ENCODE measurements around the gene TAX1BP1.

Gene TAX1BP1

GRCh38 chr7:27871866-27872265, 131.9 kb downstream of the TAX1BP1 start:
- H3K56ac ChIP-seq (ENCODE audit: low read length): no peak overlapping the region
- no peaks in the 10 kb centered on the region for H3K36me3 ChIP-seq (ENCODE audit: control insufficient read depth, insufficient read depth, low read length)
- no CpG with 5 or more reads among the region's 6 CpGs for WGBS (ENCODE audit: extremely low coverage, insufficient coverage, low lambda C conversion rate)
- H2BK120ac ChIP-seq (ENCODE audit: low read depth, low read length): no peak overlapping the region
- no peak overlapping the region for H2BK15ac ChIP-seq (replicated peaks; ENCODE audit: low read depth)
- no peaks in the 10 kb centered on the region for H3K27me3 ChIP-seq (ENCODE audit: insufficient read depth, low read length, poor library complexity)
- no peaks in the 10 kb centered on the region for H3K79me2 ChIP-seq (ENCODE audit: control insufficient read depth, insufficient read depth, low read length)
- H3K23ac ChIP-seq (ENCODE audit: low read length): no peak overlapping the region
- H3K4me3 ChIP-seq (ENCODE audit: low read length): no peak overlapping the region
- H3K4me1 ChIP-seq (ENCODE audit: control insufficient read depth, low read depth, low read length): peaks cover 2% of the 10 kb centered on the region
- H2AK5ac ChIP-seq (ENCODE audit: low read length): no peak overlapping the region
- DNase-seq: no peak
- H4K8ac ChIP-seq (ENCODE audit: low read depth, low read length): no peak overlapping the region
- no peak overlapping the region for H2BK5ac ChIP-seq (ENCODE audit: low read length)
- no peak overlapping the region for H3K18ac ChIP-seq (ENCODE audit: low read length)
- H3K4ac ChIP-seq (ENCODE audit: low read depth, low read length): no peak overlapping the region
- no peaks in the 10 kb centered on the region for H3K79me1 ChIP-seq (ENCODE audit: low read length)
- H3K9ac ChIP-seq (ENCODE audit: low read length): no peak overlapping the region
- no peak overlapping the region for H3K4me2 ChIP-seq (ENCODE audit: low read length)
- H3K27ac ChIP-seq (ENCODE audit: low read depth, low read length): no peak overlapping the region
- no peak overlapping the region for H4K5ac ChIP-seq (ENCODE audit: low read length)

GRCh38 chr7:27872356-27873275, 132.7 kb downstream of the TAX1BP1 start:
- no peak overlapping the region for H3K56ac ChIP-seq (ENCODE audit: low read length)
- H3K79me1 ChIP-seq (ENCODE audit: low read length): no peaks in the 10 kb centered on the region
- H2BK5ac ChIP-seq (ENCODE audit: low read length): no peak overlapping the region
- no peaks in the 10 kb centered on the region for H3K27me3 ChIP-seq (ENCODE audit: insufficient read depth, low read length, poor library complexity)
- no peak overlapping the region for H3K4ac ChIP-seq (ENCODE audit: low read depth, low read length)
- WGBS (ENCODE audit: extremely low coverage, insufficient coverage, low lambda C conversion rate): no CpG with 5 or more reads among the region's 17 CpGs
- DNase-seq: no peak
- no peak overlapping the region for H3K27ac ChIP-seq (ENCODE audit: low read depth, low read length)
- H3K18ac ChIP-seq (ENCODE audit: low read length): no peak overlapping the region
- no peaks in the 10 kb centered on the region for H3K79me2 ChIP-seq (ENCODE audit: control insufficient read depth, insufficient read depth, low read length)
- no peak overlapping the region for H4K8ac ChIP-seq (ENCODE audit: low read depth, low read length)
- H2BK120ac ChIP-seq (ENCODE audit: low read depth, low read length): no peak overlapping the region
- no peak overlapping the region for H3K4me2 ChIP-seq (ENCODE audit: low read length)
- no peak overlapping the region for H3K9ac ChIP-seq (ENCODE audit: low read length)
- H2AK5ac ChIP-seq (ENCODE audit: low read length): no peak overlapping the region
- H3K36me3 ChIP-seq (ENCODE audit: control insufficient read depth, insufficient read depth, low read length): no peaks in the 10 kb centered on the region
- peaks cover 2% of the 10 kb centered on the region for H3K4me1 ChIP-seq (ENCODE audit: control insufficient read depth, low read depth, low read length)
- H2BK15ac ChIP-seq (replicated peaks; ENCODE audit: low read depth): no peak overlapping the region
- no peak overlapping the region for H4K5ac ChIP-seq (ENCODE audit: low read length)
- H3K4me3 ChIP-seq (ENCODE audit: low read length): no peak overlapping the region
- no peak overlapping the region for H3K23ac ChIP-seq (ENCODE audit: low read length)

DNA sequence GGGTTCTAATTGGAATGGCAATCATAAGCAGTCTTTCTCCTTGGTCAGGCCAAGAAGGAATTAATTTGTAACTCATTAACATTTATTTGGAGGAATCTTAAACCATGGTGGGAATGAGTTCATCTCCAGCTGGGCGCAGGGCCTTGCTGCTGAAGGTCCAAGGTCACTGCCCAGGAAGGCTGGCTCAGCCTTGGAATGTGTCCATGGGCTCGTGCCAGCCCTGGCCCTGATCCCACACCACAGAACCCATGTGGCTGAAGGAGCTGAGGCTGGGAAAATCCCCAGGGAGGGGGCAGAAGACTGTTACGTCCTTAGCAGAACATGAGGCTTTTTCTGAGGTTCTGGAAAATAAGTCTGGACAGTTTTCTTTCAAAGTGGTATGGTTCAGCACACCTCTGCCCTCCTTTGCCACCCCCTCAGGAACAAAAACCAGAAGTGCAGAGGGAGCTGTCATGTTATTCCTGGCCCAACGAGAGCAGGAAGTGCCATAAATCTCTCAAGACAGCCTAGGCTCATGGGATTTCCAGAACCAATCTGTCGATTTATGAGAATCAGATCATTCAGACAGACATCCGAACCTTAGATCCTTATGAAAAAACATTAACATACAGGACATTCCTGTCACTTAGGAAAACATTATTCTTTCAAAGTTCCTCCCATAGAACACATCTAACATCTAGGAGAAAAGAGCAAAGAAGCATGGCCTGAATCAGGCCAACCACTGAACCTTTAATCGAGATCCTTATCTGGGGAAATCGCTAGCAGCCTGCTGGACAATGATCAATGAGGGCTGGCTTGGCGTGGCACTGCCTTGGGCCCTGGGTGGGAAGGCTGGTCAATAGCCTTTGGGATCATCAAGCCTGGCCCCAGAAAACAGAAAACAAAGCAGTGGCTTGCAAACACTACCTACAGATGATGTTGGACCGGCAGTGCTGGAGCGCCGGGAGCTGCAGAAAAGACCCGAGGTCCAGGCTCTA, 134.3 kb downstream of the TAX1BP1 start:
- Histone ChIP-seq H4K5ac (ENCODE audit: low read length) (no peak overlapping the region), H3K27me3 (ENCODE audit: insufficient read depth, low read length, poor library complexity) (no peaks in the 10 kb centered on the region), H3K79me2 (ENCODE audit: control insufficient read depth, insufficient read depth, low read length) (no peaks in the 10 kb centered on the region), H2BK5ac (ENCODE audit: low read length) (no peak overlapping the region), H3K23ac (ENCODE audit: low read length) (no peak overlapping the region), H3K18ac (ENCODE audit: low read length) (no peak overlapping the region), H2BK120ac (ENCODE audit: low read depth, low read length) (no peak overlapping the region), H3K4ac (ENCODE audit: low read depth, low read length) (no peak overlapping the region), H3K56ac (ENCODE audit: low read length) (no peak overlapping the region), H3K4me1 (ENCODE audit: control insufficient read depth, low read depth, low read length) (no peaks in the 10 kb centered on the region), H3K27ac (ENCODE audit: low read depth, low read length) (no peak overlapping the region), H3K4me2 (ENCODE audit: low read length) (no peak overlapping the region), H2AK5ac (ENCODE audit: low read length) (no peak overlapping the region), H3K79me1 (ENCODE audit: low read length) (no peaks in the 10 kb centered on the region), H4K8ac (ENCODE audit: low read depth, low read length) (no peak overlapping the region), H3K9ac (ENCODE audit: low read length) (no peak overlapping the region), H3K36me3 (ENCODE audit: control insufficient read depth, insufficient read depth, low read length) (no peaks in the 10 kb centered on the region), H2BK15ac (replicated peaks; ENCODE audit: low read depth) (no peak overlapping the region), H3K4me3 (ENCODE audit: low read length) (no peak overlapping the region)
- no CpG with 5 or more reads among the region's 13 CpGs for WGBS (ENCODE audit: extremely low coverage, insufficient coverage, low lambda C conversion rate)
- DNase-seq: no peak

DNA sequence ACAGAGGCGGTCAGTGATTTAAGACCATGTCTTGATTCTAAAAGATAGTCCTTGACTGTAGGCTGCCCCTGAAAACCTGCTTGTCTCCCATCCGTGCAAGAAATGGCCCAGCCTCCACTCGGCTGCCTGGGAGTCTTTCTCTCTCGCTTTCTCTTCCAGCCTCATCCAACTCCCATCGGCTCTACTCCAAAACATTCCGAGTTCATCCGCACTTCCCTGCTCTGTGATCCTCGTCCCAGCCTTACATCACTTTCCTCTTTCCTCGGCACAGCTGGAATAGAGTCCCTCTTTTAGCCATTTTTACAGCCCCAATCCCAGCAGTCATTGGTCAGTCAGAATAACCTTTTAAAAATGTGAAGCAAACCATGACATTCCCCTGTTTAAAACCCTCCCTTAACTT, 135.1 kb downstream of the TAX1BP1 start:
- H3K27ac ChIP-seq (ENCODE audit: low read depth, low read length): no peak overlapping the region
- H4K5ac ChIP-seq (ENCODE audit: low read length): no peak overlapping the region
- H2BK120ac ChIP-seq (ENCODE audit: low read depth, low read length): no peak overlapping the region
- WGBS (ENCODE audit: extremely low coverage, insufficient coverage, low lambda C conversion rate): no CpG with 5 or more reads among the region's 9 CpGs
- no peak overlapping the region for H3K4me2 ChIP-seq (ENCODE audit: low read length)
- H3K4me3 ChIP-seq (ENCODE audit: low read length): no peak overlapping the region
- H3K9ac ChIP-seq (ENCODE audit: low read length): no peak overlapping the region
- H3K36me3 ChIP-seq (ENCODE audit: control insufficient read depth, insufficient read depth, low read length): no peaks in the 10 kb centered on the region
- H3K79me1 ChIP-seq (ENCODE audit: low read length): no peaks in the 10 kb centered on the region
- H2BK5ac ChIP-seq (ENCODE audit: low read length): no peak overlapping the region
- H3K23ac ChIP-seq (ENCODE audit: low read length): no peak overlapping the region
- no peak overlapping the region for H4K8ac ChIP-seq (ENCODE audit: low read depth, low read length)
- H3K4me1 ChIP-seq (ENCODE audit: control insufficient read depth, low read depth, low read length): no peaks in the 10 kb centered on the region
- no peak overlapping the region for H2BK15ac ChIP-seq (replicated peaks; ENCODE audit: low read depth)
- no peak overlapping the region for H3K56ac ChIP-seq (ENCODE audit: low read length)
- H3K79me2 ChIP-seq (ENCODE audit: control insufficient read depth, insufficient read depth, low read length): no peaks in the 10 kb centered on the region
- no peak overlapping the region for H2AK5ac ChIP-seq (ENCODE audit: low read length)
- H3K27me3 ChIP-seq (ENCODE audit: insufficient read depth, low read length, poor library complexity): no peaks in the 10 kb centered on the region
- no peak overlapping the region for H3K18ac ChIP-seq (ENCODE audit: low read length)
- H3K4ac ChIP-seq (ENCODE audit: low read depth, low read length): no peak overlapping the region
- no peak for DNase-seq

DNA sequence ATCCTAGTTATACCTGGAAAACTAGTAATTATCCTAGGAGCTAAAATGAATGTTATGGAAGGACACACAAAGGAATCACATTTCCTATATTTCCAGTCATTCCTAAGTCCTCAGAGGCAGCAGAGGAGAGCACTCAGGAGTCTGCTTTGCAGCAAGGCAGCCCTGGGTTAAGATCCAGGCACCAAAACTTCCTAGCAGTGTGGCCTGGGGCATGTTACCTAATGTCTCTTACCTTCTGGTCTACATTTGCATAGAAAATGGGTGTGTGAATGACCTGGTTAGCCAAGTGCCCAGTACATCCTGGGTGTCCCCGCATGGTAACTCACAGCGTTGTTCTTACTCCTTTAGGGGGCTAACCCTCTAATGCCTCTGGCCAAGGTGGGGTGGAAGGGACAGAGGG, 135.9 kb downstream of the TAX1BP1 start:
- no peak overlapping the region for H3K27ac ChIP-seq (ENCODE audit: low read depth, low read length)
- no peak overlapping the region for H2AK5ac ChIP-seq (ENCODE audit: low read length)
- H3K18ac ChIP-seq (ENCODE audit: low read length): no peak overlapping the region
- peak; percentile 42 for DNase-seq
- H3K23ac ChIP-seq (ENCODE audit: low read length): no peak overlapping the region
- H3K27me3 ChIP-seq (ENCODE audit: insufficient read depth, low read length, poor library complexity): no peaks in the 10 kb centered on the region
- H3K9ac ChIP-seq (ENCODE audit: low read length): no peak overlapping the region
- no peak overlapping the region for H3K4me3 ChIP-seq (ENCODE audit: low read length)
- H3K4ac ChIP-seq (ENCODE audit: low read depth, low read length): no peak overlapping the region
- H2BK15ac ChIP-seq (replicated peaks; ENCODE audit: low read depth): no peak overlapping the region
- no peak overlapping the region for H3K4me2 ChIP-seq (ENCODE audit: low read length)
- no peak overlapping the region for H4K5ac ChIP-seq (ENCODE audit: low read length)
- H4K8ac ChIP-seq (ENCODE audit: low read depth, low read length): no peak overlapping the region
- H3K36me3 ChIP-seq (ENCODE audit: control insufficient read depth, insufficient read depth, low read length): no peaks in the 10 kb centered on the region
- no peak overlapping the region for H3K56ac ChIP-seq (ENCODE audit: low read length)
- H3K79me2 ChIP-seq (ENCODE audit: control insufficient read depth, insufficient read depth, low read length): no peaks in the 10 kb centered on the region
- no peaks in the 10 kb centered on the region for H3K79me1 ChIP-seq (ENCODE audit: low read length)
- H2BK5ac ChIP-seq (ENCODE audit: low read length): no peak overlapping the region
- WGBS (ENCODE audit: extremely low coverage, insufficient coverage, low lambda C conversion rate): no CpG with 5 or more reads among the region's 2 CpGs
- no peak overlapping the region for H2BK120ac ChIP-seq (ENCODE audit: low read depth, low read length)
- H3K4me1 ChIP-seq (ENCODE audit: control insufficient read depth, low read depth, low read length): no peaks in the 10 kb centered on the region

Measured in mesendoderm (in vitro differentiated cells).